Measurements from ENCODE around the gene SNCB. TPM values are rescaled to one million over a fixed set of nuclear protein-coding genes. Genes with fewer than 3 reads are reported as not detected.
"Not testable (repeated sequence)": the region's sequence is repeated elsewhere in the genome, so short reads cannot be mapped to it uniquely, and the experiment has no call there.

Gene SNCB
- total RNA-seq, 2 donors from 2014 or later = not detected

DNA sequence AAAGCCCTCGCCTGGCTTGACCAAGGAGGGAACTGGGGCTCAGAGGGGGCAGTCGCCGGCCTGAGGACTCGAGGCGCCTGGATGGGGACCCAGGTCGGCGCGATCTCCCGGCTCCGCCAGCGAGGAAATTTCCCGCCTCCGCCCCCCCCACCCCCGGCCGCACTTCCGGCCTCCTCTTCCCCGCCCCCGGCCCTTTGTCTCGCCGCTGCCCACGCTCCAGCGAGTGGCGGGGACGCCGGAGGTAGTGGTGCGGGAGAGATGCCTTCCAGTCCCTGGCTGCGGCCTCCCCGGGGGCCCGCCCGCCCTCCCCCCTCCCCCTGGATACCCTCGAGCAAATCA is 19.9 kb downstream of the SNCB start:
- no peak for DNase-seq (ENCODE audit: low spot score)
- intact Hi-C loops (cut with DNase I) = no loop called here

DNA sequence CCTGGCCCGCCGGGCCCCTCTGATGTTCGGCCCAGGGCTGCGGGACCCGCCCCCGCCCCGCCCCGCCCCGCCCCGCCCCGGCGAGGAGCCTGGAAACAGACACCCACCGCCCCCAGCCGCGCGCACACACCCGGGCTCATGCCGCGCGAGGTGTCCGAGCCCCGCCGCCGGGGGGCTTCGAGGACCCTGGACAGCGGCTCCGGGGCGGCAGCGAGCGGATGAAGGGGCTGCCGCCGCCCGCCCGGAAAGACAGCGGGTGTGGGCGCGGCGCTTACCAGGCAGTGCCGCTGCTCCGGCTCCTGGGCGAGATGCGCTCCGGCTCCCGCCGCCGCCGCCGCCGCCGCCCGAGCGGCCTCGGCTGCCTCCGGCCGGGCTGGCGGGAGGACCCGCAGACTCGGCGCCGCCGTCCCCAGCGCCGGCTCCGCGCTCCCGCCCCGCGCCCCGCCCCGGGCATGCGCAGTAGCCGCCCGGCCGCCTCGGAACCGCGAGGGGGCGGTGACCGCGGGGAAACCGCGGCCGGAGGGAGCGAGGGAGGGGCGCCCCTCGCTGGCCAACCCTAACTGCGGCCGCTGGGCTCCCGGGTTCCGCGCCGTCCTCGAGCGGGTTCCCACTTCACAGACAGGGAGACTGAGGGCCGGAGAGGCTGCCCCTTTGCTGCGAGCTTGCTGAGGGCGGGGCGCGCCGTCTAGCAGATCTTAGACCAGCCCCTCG is 20.5 kb downstream of the SNCB start, which contains the start of gene GPRIN1:
TSS of gene GPRIN1 (minus strand) at position 433 of the 711 bp plus-strand sequence. CDS start 10,322 bp downstream, outside the sequence.
- no peak for DNase-seq (ENCODE audit: low spot score)
- intact Hi-C loops (cut with DNase I) = no loop called here

DNA sequence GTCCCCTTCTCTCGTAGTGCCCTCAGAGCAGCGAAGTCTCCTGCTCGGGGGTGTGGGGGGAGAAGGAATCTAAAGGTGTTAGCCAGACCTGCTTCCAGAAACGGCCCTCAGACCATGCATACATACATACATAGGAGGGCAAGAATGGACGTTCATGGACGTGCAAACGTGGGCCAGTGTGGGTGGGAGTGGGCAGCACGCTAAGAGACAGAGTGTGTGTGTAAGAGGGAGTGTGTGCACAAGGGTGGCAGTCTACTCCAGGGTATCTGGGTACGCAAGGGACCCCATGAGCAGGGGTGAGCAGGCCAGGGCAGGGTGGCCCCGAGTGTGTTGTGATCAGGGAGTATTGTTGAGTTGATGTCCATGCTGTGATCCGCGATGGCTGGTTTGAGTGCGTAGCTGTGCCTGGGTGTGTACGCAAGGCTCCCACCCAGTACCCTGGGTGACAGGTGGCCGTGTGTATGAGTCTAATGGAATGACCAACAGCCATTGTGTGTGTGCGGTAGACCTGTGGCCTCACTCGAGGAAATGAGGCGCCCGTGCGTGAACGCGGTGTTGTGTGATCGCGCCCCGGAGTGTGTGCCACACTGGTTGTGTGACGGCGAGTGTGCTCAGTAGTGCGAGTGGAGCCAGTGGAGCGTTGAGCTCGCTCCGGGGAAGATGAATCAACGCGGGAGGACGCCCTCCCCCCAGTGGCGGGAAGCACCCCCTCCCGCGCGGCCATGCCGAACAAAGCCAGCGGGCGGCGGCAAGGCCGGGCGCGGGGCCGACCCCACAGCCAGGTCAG is 21.2 kb downstream of the SNCB start:
- intact Hi-C loops (cut with DNase I) = no loop called here
- DNase-seq (ENCODE audit: low spot score) = no peak

DNA sequence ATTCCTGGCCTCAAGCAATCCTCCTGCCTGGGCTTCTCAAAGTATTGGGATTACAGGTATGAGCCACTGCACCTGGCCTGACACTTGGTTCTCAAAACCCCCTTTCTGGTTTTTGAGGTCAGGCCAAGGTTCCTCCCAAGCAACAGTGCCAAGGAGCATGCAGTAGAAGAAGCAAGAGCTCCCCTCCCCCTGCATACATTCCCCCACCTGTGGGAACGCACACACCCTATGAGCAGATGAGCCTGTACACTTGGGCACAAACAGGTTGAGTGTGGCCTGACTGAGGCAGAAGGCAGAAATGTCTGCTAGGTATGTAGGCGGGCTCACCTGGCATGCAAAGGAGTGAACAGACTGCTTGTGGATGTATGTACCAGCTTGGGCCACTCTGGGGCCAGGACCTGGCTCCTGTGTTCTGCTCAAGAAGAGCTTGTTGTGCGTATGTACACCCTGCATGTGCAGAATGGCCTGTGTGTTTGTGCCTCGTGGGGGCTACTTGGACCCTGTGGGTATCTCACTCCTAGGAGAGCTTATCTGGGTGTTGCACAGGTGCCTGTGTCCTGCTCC is 22.1 kb downstream of the SNCB start:
- DNase-seq (ENCODE audit: low spot score) = no peak
- intact Hi-C loops (cut with DNase I) = no loop called here

DNA sequence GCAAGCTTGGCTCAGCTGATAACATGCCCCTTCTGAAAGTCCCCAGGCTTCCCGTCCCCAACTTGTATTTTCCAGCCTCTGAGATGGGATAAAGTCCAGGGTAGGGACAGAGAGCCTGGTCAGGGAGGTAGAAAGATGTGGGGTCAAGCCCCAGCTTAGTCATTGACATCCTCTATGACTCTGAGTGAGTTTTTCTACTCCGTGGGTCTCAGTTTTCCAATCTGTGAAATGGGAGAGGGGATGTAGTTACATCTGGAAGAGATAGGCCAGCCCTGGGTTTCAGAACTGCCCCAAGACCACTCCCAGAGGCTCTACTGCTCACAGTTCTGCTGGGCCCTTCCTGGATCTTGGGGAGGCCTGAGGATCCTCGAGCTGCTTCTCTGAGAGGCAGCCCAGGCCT is 23.5 kb downstream of the SNCB start:
- intact Hi-C loops (cut with DNase I) = no loop called here
- DNase-seq (ENCODE audit: low spot score) = no peak

DNA sequence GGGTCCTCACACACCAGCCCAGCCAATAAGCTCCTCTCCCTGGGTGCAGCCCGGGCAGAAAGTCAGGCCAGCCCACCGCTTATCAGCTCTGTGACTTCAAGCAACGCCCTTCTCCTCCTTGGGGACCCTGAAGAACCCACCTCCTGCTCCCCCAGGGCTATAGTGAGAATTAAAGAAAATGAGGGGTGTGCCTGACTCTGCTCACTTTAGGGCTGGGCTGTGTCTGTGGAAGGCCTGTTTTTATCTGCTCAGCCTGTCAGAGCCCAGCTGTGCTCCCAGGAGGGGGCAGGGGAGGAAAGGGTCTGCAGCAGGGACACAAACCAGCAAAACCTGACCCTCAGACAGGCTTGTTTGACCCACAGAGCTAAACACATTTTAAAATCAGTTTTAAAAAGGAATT is 24.3 kb downstream of the SNCB start:
- intact Hi-C loops (cut with DNase I) = no loop called here
- DNase-seq (ENCODE audit: low spot score) = no peak

DNA sequence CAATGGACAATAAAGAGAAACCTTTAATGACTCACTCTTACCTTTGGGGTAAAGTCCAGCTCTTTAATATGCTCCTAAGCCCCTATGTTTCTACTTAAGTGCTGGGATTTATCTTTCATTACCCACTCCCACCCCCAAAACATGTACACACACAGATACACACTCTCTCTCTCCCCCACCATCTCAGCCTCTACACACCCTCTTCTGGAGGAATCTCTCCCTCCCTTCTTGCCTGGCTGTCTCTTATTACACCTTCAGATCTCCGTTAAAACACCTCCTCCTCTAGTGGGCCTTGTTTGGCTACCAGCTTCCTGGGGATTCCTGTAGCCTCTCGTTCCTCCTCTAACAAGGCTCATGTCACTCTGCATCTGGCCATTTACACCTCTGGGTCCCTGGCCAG is 27.2 kb downstream of the SNCB start:
- intact Hi-C loops (cut with DNase I) = no loop called here
- no peak for DNase-seq (ENCODE audit: low spot score)

DNA sequence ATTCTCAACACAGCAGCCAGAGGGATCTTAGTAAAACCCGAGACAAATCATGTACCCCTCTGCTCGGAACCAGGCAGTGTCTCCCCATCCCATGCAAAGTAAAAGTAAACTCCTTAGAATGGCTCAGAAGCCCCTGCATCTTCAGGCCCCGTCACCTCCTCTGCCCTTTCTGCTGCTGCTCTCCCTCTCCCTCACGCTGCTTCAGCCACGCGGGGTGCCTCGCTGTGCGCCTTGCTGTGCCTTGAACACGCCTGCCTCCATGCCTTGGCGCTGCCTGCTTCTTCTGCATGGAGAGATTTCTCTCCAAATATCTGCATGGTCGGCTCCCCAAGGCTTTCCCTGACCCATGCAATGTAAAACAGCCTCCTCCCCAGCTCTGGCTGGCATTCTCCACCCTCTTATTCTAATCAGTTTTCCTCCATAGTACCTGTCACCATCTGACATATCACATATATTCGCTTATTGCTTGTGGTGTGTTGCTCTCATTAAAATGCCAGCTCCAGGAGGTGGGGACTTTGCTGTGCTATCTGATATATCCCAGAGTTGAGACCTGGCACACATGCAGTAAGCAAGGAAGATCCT is 28.3 kb downstream of the SNCB start:
- no peak for DNase-seq (ENCODE audit: low spot score)
- intact Hi-C loops (cut with DNase I) = no loop called here

DNA sequence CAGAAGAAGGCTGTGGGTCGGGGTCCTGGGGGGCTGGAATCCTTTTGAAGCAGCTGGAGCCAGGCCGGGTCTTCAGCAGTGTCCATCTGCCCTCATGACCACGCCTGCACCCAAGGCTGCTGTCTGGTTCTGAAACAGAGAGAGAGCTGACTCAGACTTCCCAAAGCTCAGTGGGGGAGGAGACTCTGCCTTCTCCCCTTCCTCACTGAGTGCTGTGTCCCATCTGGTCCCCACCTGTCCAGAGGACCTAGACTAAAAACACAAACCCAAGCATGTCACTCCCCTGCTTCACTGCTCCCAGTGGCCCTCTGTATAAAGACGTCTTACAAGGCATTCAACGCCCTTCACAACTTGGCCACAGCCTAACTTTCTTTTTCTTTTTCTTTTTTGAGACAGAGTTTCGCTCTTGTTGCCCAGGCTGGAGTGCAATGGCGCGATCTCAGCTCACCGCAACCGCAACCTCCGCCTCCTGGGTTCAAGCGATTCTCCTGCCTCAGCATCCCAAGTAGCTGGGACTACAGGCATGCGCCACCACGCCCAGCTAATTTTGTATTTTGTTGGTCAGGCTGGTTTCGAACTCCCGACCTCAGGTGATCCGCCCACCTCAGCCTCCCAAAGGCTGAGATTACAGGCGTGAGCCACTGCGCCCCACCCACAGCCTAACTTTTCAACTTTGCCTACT is 30.4 kb downstream of the SNCB start:
- intact Hi-C loops (cut with DNase I); DNase-seq (ENCODE audit: low spot score): not testable (repeated sequence)

DNA sequence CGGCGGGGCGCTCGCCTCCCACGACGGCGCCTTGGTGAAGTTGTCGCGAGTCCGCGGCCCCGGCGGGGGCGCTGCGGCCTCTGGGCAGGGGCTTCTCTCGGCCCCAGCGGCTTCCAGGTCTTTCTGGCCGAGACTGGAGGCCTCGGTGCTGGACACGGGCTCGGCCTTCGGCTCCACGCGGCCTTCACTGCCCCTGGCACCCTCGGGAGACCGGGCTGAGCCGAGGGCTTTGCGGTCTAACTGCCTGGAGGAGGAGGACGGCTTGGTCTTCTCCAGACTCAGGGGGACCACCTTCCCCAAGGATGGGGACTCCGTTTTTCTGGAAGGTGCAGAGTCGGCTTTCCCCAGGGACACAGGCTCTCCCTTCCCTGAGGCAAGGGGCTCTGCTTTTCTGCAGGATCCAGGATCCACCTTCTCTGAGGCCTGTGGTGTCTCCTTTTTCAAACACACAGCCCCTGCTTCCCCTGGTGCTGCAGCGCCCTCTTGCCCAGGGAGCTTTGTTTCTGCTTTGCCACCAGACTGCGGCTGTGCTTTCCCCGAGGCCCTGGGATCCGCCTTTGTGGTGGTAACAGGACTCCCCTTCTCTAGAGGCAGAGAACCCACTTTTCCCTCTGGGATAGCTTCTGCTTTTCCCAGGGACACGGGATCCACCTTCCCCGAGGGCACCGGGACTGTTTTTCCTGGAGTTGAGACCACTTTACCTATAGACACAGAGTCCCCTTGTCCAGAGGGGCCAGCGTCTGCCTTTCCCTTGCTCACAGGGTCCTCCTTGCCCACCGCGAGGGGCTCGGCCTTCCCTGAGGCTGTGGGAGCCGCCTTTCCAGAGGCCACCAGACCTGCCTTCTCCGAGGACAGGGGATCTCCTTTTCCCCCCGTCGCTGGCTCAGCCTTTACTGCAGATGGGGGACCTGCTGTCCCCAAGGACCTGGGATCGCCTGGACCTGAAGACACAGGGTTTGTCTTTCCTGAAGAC is 32.6 kb downstream of the SNCB start:
- DNase-seq (ENCODE audit: low spot score) = no peak
- intact Hi-C loops (cut with DNase I) = no loop called here

DNA sequence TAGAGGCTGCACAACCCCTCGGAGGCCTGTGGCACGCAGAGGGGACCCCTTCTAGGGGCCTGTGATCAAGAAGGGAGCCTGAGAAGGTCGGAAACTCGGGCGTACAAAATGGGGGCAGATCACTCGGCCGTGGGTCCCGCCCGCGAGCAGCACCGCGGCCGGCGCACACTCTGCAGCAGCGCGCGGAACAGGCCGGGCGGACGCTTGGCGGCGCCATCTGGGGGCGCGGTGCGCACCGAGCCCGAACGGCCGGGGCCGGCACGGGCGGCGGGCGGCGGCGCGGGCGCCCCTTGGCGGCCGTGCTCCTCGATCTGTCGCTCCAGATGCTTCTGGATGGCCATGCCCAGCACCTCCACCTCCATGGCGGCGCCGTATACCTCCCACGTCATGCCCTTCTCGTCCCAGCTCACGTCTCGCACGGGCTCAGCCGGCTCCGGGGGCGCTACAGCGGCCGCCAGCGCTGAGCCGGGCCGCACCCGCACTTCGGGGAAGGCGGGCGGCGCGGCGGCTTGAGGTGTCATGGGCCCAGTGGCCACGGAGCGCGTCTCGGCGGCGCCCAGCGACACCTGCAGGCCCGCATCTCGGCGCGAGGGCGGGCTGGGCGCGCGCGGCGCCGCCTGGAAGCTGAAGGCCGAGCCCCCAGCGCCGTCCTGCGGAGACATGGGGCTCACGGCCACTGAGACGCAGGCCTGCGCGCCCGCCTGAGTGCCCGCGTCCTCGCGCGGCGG is 33.5 kb downstream of the SNCB start:
- intact Hi-C loops (cut with DNase I) = no loop called here
- no peak for DNase-seq (ENCODE audit: low spot score)

DNA sequence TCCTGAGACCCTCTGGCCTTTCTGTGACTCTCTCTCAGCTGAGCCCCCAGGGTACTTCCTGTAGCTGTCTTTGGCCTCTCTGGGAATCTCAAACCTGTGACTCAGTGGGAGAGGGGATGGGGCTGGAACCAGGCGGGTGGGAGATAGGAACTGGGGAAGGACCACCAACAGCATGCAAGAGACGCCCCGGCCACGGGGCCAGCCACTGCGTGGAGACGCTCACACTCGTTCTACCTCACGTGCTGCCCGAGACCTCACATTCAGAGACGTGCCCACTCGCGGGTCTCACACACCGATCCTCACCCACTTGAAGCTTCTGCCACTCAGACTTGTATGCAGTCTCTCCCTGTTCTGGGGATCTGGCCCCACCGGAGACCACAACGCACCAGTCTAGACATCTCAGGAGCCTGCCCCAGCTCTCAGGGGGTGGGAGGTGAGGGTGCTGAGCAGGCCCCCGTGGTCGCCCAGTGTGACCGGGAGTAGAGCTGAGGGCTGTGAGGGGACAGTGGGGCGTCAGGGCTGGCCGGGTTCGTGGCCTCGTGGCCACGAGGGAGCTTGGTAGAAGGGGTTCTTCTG is 34.2 kb downstream of the SNCB start:
- intact Hi-C loops (cut with DNase I) = no loop called here
- DNase-seq (ENCODE audit: low spot score) = no peak

DNA sequence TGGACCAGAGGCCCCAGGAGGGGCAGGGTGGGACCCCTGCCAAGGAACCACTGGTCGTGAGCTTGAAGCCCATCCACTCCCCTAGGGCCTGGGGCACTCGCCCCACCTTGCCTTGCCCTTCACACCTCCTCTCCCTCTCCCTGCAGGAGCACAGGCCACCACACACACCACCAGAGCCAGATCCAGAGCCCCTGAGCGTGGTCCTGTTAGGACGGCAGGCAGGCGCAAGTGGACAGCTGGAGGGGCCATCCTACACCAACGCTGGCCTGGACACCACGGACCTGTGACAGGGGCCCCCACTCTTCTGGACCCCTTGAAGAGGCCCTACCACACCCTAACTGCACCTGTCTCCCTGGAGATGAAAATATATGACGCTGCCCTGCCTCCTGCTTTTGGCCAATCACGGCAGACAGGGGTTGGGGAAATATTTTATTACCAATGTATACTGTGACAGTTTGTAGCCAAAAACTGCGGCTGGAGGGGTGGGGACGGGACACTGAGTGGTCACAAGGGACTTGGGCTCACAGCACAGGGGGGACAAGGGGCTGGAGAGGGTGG is 34.9 kb downstream of the SNCB start:
- intact Hi-C loops (cut with DNase I) = no loop called here
- peak; percentile 62 for DNase-seq (ENCODE audit: low spot score)

DNA sequence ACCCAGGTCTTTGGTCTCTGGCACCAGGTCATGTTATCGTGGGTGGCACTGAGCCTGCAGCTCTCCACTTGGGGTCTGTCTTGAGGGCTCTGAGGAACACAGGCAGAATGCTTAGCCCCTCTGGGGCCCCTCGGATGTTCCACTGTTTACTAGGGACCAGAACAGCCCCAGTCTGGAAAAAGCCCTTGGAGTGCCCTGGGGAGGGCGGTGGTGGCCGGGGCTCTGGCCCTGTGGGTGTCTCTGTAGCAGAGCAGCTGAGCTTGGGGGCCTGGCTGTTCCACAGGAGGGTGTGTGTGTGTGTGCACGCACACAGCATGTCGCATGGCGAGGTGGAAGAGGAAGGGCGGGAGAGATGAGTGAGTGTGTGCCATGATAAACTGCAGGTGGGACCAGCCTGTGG is 35.8 kb downstream of the SNCB start:
- intact Hi-C loops (cut with DNase I) = no loop called here
- peak; percentile 61 for DNase-seq (ENCODE audit: low spot score)

DNA sequence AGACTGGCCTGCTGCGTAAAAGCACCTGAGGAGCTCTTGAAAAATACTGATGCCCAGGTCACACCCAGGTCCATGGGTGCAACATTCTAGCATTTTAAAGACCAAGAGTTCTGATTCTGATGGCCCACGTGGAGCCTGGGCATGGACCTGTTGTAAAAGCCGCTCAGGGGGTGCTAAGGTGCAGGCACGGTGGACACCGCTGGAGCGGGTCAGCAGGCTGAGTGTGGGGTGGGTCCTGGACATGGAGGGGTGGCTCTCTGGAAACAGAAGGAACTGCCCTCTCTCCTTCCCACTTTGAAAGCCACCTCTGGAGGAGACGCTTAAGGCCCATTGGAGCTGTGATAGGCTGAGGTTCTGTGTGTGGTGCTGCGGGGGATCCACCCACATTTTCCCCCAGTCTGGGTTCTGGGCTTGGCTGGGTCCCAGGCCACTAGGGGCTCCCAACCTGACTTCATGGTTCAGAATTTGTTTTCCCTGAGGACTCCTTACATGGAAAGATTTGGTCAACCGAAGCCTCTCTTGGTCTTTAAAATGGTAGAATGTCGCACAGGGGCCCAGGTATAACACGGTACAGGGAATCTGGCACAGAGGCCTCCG is 37.0 kb downstream of the SNCB start:
- intact Hi-C loops (cut with DNase I) = no loop called here
- peak; percentile 75 for DNase-seq (ENCODE audit: low spot score)

DNA sequence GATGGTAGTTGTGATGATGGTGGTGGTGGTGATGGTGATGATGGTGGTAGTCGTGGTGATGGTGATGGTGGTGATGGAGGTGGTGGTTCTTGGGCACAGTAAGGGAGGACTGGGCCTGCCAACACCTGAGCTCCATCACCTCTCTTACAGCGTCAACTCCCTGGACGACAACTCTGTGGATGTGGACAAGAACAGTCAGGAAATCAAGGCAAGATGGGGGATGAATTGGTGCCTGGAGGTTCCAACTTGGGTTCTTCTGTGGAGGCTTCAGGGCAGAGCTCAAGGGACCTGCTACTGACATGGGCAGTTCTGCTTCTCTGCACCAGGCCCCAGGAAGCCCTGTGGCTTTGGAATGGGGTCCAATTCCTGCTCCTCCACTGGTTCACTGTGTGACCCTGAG is 37.8 kb downstream of the SNCB start:
- intact Hi-C loops (cut with DNase I) = no loop called here
- no peak for DNase-seq (ENCODE audit: low spot score)

DNA sequence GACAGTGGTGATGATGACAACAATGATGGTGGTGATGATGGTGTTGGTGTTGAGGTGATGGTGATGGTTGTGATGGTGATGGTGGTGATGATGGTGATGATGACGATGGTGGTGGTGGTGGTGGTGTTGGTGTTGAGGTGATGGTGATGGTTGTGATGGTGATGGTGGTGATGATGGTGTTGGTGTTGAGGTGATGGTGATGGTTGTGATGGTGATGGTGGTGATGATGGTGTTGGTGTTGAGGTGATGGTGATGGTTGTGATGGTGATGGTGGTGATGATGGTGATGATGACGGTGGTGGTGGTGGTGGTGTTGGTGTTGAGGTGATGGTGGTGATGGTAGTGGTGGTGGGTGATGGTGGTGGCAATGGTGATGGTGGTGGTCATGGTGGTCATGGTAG is 38.7 kb downstream of the SNCB start:
- intact Hi-C loops (cut with DNase I); DNase-seq (ENCODE audit: low spot score): not testable (repeated sequence)

Measured in posterior vena cava (tissue), 2 donors.